ENCODE data around the gene RGS13.

Gene RGS13

DNA sequence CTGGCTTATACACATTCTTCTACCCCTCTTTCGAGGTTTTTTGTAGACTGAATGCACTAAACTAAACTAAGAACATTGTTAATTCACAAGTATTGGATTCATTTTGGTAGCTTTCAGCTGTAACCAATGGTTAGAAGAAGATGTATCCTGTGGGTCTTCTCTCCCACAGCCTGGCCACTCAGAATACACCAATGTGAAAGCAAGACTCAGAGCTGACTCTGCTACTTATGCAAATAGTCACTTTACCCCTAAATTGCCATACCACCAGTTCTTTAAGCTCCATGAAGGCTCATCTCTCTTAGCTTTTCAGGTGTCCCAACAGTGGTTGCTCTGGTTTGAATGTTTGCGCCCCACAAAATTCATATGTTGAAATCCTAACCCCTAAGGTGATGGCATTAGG is 60.1 kb downstream of the RGS13 start:
- no peak overlapping the region for H3K4me3 ChIP-seq (ENCODE audit: control insufficient read depth, low read depth, low read length)
- TF ChIP-seq, protein P1, sequence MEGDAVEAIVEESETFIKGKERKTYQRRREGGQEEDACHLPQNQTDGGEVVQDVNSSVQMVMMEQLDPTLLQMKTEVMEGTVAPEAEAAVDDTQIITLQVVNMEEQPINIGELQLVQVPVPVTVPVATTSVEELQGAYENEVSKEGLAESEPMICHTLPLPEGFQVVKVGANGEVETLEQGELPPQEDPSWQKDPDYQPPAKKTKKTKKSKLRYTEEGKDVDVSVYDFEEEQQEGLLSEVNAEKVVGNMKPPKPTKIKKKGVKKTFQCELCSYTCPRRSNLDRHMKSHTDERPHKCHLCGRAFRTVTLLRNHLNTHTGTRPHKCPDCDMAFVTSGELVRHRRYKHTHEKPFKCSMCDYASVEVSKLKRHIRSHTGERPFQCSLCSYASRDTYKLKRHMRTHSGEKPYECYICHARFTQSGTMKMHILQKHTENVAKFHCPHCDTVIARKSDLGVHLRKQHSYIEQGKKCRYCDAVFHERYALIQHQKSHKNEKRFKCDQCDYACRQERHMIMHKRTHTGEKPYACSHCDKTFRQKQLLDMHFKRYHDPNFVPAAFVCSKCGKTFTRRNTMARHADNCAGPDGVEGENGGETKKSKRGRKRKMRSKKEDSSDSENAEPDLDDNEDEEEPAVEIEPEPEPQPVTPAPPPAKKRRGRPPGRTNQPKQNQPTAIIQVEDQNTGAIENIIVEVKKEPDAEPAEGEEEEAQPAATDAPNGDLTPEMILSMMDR (conservative IDR thresholded peaks at IDR 0.05; ENCODE audit: control insufficient read depth, insufficient read depth, low read depth, low read length), result no peak
- no peak for DNase-seq (ENCODE audit: low read depth)

DNA sequence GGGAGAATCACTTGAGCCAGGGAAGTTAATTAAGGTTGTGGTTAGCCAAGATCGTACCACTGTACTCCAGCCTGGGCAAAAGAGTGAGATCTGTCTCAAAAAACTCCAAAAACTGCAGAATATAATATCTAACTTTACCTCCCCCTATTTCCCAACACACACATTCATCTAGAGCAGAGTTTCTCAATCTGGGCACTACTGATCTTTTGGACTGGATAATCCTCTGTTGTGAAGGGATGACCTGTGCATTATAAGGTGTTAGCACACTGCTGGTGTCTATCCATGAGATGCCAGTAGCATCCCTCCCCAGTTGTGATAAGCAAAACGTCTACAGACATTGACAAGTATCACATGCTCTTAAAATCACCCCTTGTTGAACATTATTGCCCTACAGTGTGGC is 61.8 kb downstream of the RGS13 start:
- DNase-seq (ENCODE audit: low read depth), result no peak
- no peak overlapping the region for H3K4me3 ChIP-seq (ENCODE audit: control insufficient read depth, low read depth, low read length)
- TF ChIP-seq, protein P1 (conservative IDR thresholded peaks at IDR 0.05; ENCODE audit: control insufficient read depth, insufficient read depth, low read depth, low read length), result no peak

DNA sequence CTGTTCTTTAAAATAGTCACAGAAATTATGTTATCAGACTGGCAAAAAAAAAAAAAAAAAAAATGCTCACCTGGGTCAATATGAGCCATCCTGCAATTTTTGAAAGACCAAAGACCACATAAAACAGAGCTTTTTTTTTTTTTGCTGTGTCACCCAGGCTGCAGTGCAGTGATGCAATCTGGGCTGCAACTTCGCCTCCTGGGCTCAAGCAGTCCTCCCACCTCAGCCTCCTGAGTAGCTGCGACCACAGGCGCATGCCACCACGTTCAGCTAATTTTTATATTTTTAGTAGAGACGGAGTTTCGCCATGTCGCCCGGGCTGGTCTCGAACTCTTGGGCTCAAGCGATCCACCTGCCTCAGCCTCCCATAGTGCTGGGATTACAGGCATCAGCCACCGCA is 62.8 kb downstream of the RGS13 start:
- no peak overlapping the region for H3K4me3 ChIP-seq (ENCODE audit: control insufficient read depth, low read depth, low read length)
- TF ChIP-seq, protein P1 (conservative IDR thresholded peaks at IDR 0.05; ENCODE audit: control insufficient read depth, insufficient read depth, low read depth, low read length), result no peak
- DNase-seq (ENCODE audit: low read depth), result no peak

DNA sequence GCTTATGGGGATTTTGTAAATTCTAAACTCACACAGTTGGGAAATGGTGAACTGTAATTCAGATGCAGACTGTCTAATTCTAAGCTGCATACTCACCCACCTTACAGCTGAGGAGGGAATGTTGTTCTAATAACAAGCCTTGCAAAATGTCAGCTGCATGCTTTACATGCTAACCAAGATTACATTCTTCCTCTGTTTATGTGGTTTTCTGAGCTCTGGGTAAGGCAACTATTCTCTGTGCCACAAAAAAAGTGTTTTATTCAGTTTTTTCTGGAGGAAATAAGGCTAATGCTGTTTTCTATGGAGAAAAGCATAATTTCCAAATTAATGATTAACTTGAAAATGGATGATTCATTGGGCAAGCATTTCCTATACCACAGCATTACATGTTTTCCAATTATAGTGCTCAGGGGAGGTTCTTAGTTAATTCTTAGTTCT is 64.9 kb downstream of the RGS13 start:
- TF ChIP-seq, protein P1 (conservative IDR thresholded peaks at IDR 0.05; ENCODE audit: control insufficient read depth, insufficient read depth, low read depth, low read length), result no peak
- peak; percentile 76 for DNase-seq (ENCODE audit: low read depth)
- no peak overlapping the region for H3K4me3 ChIP-seq (ENCODE audit: control insufficient read depth, low read depth, low read length)

DNA sequence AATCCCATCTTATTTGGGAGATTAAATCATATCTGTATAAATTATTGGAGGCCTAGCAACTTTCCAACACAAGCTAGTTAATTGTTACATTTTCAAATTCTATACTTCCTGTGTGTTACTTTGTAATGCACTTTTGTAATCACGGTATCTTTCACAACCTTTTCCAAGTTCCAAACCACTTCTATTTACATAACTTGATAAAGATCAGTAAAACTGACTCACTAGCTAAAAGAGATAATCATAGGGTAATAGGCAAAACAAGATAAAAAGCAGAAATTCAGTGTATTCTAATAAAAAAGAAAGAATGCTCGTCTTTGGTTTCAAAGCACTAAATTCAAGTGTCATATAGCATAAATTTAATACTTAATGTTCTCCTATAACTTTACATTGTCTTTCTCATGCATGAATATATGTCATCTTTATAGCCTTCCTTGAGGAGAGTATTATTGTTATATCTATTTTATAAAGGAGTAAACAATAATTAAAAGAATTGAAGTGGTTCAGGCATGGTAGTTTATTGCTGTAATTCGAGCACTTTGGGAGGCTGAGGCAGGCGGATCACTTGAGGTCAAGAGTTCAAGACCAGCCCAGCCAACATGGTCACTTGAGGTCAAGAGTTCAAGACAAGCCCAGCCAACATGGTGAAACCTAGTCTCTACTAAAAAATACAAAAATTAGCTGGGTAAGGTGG is 66.4 kb downstream of the RGS13 start:
- peak; percentile 64 for DNase-seq (ENCODE audit: low read depth)
- TF ChIP-seq, protein P1 (conservative IDR thresholded peaks at IDR 0.05; ENCODE audit: control insufficient read depth, insufficient read depth, low read depth, low read length), result no peak
- H3K4me3 ChIP-seq (ENCODE audit: control insufficient read depth, low read depth, low read length), result no peak overlapping the region

DNA sequence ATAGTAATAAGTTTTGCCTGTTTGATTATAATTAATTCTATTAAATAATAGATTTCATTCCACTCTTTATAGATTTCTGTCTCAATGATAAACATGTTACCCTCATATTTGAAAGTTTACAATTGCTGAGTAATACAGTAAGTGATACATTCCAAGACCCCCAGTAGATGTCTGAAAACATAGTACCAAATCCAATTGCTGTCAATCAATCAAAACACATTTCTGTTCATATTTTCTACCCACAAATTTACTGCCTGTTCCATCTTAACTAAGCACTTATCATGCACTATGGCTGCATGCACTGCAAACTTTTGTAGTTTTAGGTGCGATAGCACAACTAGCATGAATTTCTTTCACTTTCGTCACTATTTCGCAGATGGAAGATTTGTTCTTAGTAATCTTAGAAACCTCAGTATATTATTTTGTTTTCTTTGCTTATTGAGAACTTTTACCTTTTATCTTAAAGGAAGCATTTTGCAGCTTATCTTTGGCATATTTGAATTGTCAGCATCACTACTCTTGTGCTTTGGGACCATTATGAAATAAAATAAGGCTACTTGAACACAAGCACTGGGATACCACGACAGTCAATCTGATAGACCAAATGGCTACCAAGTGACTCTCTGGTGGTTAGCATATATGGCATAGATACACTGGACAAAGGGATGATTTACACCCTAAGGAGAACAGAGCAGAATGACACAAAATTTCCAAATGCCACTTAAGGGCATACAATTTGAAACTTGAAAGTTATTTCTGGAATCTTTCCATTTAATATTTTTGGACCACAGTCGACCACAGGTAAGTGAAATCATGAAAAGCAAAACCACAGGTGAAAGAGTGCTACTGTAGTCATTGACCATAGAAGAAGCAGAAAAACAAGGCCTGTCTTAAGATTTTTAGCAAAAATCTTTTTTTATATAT is 67.6 kb downstream of the RGS13 start:
- no peak overlapping the region for H3K4me3 ChIP-seq (ENCODE audit: control insufficient read depth, low read depth, low read length)
- DNase-seq (ENCODE audit: low read depth), result no peak
- TF ChIP-seq, protein P1 (conservative IDR thresholded peaks at IDR 0.05; ENCODE audit: control insufficient read depth, insufficient read depth, low read depth, low read length), result no peak
